CD4-positive, alpha-beta T cell treated with Interleukin-17A for 4 hours (primary cell): ENCODE results near the gene PRR11.
"Not testable (repeated sequence)": the region's sequence is repeated elsewhere in the genome, so short reads cannot be mapped to it uniquely, and the experiment has no call there.

Experiments
- DNase-seq: peaks from one replicate; pipeline ENCODE4 v3.0.0-alpha.2; 2020; ENCODE audit warnings: mixed read lengths

The PRR11 gene

GRCh38 chr17:59155439-59156177 is at the start of gene PRR11:
PRR11 (plus strand) TSS chr17:59155746; CDS start chr17:59169753, 14,007 bp downstream.
- DNase-seq: peak; percentile 89

GRCh38 chr17:59105852-59106462 is 49.6 kb upstream of the PRR11 start:
- DNase-seq: peak; percentile 80

- DNase-seq: peak; percentile 98
Measured at GRCh38 chr17:59106463-59107305, 48.9 kb upstream of the PRR11 start, which contains the start of gene TRIM37. TRIM37 (minus strand) TSS chr17:59106880; CDS start chr17:59106461, 419 bp downstream.

GRCh38 chr17:59107306-59107670 is 48.3 kb upstream of the PRR11 start:
- no peak for DNase-seq

- DNase-seq: no peak
Measured at GRCh38 chr17:59108400-59109102, 47.0 kb upstream of the PRR11 start.

GRCh38 chr17:59110973-59111372 is 44.6 kb upstream of the PRR11 start:
- no peak for DNase-seq

GRCh38 chr17:59111539-59111938 is 44.0 kb upstream of the PRR11 start:
- DNase-seq: no peak

- DNase-seq: no peak
Measured at GRCh38 chr17:59115474-59115873, 40.1 kb upstream of the PRR11 start.

GRCh38 chr17:59121901-59122480 is 33.6 kb upstream of the PRR11 start:
- DNase-seq: no peak

GRCh38 chr17:59124665-59125064 is 30.9 kb upstream of the PRR11 start:
- no peak for DNase-seq

- DNase-seq: no peak
Measured at GRCh38 chr17:59126809-59127417, 28.6 kb upstream of the PRR11 start.

GRCh38 chr17:59129814-59130213 is 25.7 kb upstream of the PRR11 start:
- DNase-seq: no peak

GRCh38 chr17:59131131-59131530 is 24.4 kb upstream of the PRR11 start:
- no peak for DNase-seq

GRCh38 chr17:59138339-59138738 is 17.2 kb upstream of the PRR11 start:
- DNase-seq: not testable (repeated sequence)

GRCh38 chr17:59139939-59140338 is 15.6 kb upstream of the PRR11 start:
- DNase-seq: no peak

- no peak for DNase-seq
Measured at GRCh38 chr17:59141860-59142259, 13.7 kb upstream of the PRR11 start.

- no peak for DNase-seq
Measured at GRCh38 chr17:59145571-59146096, 9.9 kb upstream of the PRR11 start.

- no peak for DNase-seq
Measured at GRCh38 chr17:59149051-59149450, 6.5 kb upstream of the PRR11 start.

- no peak for DNase-seq
Measured at GRCh38 chr17:59149841-59150511, 5.6 kb upstream of the PRR11 start.

- DNase-seq: no peak
Measured at GRCh38 chr17:59151006-59151405, 4.5 kb upstream of the PRR11 start.

GRCh38 chr17:59151591-59151990 is 4.0 kb upstream of the PRR11 start:
- no peak for DNase-seq
